NT2/D1 (cell line): ENCODE results near the gene SOCS6.
"Not testable (repeated sequence)": the region's sequence is repeated elsewhere in the genome, so short reads cannot be mapped to it uniquely, and the experiment has no call there.

ENCODE experiments used
- DNase-seq: peaks from one replicate; pipeline ENCODE4 v3.0.0-alpha.2; 2011; ENCODE audit warnings: low read depth, low spot score
- H3K27me3 ChIP-seq: 2 replicates; pipeline ENCODE4 v1.6.0; 2011; ENCODE audit warnings: mild to moderate bottlenecking; ENCODE audit not compliant: insufficient read length, insufficient read depth
- H3K36me3 ChIP-seq: 2 replicates; pipeline ENCODE4 v1.6.1; 2011; ENCODE audit warnings: mild to moderate bottlenecking, low read length, mixed read lengths; ENCODE audit not compliant: insufficient read depth, insufficient read length
- H3K4me1 ChIP-seq: 2 replicates; pipeline ENCODE4 v1.5.1; 2011; ENCODE audit not compliant: insufficient read depth, insufficient read length
- H3K4me3 ChIP-seq: 2 replicates; pipeline ENCODE4 v1.5.1; 2011; ENCODE audit warnings: low read depth; ENCODE audit not compliant: insufficient read length
- H3K9ac ChIP-seq: 2 replicates; pipeline ENCODE4 v1.6.0; 2011; ENCODE audit warnings: low read depth; ENCODE audit not compliant: insufficient read length
- H3K9me3 ChIP-seq: 2 replicates; pipeline ENCODE4 v1.5.1; 2011; ENCODE audit warnings: mild to moderate bottlenecking, low read length; ENCODE audit not compliant: insufficient read depth
- SUZ12 ChIP-seq: IDR thresholded peaks from 2 replicates; pipeline ENCODE4 v1.6.1; 2011; ENCODE audit not compliant: insufficient read length, insufficient read depth; ENCODE audit errors: extremely low read depth
- YY1 ChIP-seq: IDR thresholded peaks from 2 replicates; pipeline ENCODE4 v1.6.1; 2011; ENCODE audit not compliant: insufficient read length, insufficient read depth
- ZNF274 ChIP-seq: IDR thresholded peaks from 2 replicates; pipeline ENCODE4 v1.6.1; 2011; ENCODE audit warnings: mild to moderate bottlenecking, low read depth, low read length

Gene SOCS6

DNA sequence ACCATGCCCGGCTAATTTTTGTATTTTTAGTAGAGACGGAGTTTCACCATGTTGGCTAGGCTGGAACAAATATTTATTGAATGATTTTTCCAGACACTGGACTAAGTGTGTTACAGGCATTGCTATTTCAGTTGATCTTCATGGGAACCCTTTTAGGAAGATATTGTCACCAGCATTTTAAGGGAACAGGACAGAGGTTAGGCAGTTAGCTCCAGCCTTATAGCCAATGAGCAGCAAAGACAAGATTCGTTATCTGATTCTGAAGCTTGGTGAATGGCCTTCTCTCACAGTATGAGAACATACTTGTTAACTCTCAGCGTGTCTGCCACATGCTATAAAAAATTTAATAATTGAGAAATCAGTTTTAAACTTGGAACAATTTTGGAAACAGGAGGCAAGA lies 73.4 kb downstream of the SOCS6 start:
- Histone ChIP-seq H3K9me3 (no peaks in the 10 kb centered on the region), H3K4me3 (no peak overlapping the region), H3K27me3 (no peaks in the 10 kb centered on the region), H3K9ac (no peak overlapping the region), H3K4me1 (peaks cover 4% of the 10 kb centered on the region), H3K36me3 (no peaks in the 10 kb centered on the region)
- no peak for TF ChIP-seq ZNF274
- no peak for TF ChIP-seq YY1
- TF ChIP-seq SUZ12, result no peak
- DNase-seq, result no peak

GRCh38 chr18:70363861-70364260 lies 75.0 kb downstream of the SOCS6 start:
- TF ChIP-seq ZNF274 (no peak), SUZ12 (no peak), YY1 (no peak)
- Histone ChIP-seq H3K9ac (no peak overlapping the region), H3K9me3 (no peaks in the 10 kb centered on the region), H3K4me1 (peaks cover 4% of the 10 kb centered on the region), H3K27me3 (no peaks in the 10 kb centered on the region), H3K4me3 (no peak overlapping the region), H3K36me3 (no peaks in the 10 kb centered on the region)
- no peak for DNase-seq

DNA sequence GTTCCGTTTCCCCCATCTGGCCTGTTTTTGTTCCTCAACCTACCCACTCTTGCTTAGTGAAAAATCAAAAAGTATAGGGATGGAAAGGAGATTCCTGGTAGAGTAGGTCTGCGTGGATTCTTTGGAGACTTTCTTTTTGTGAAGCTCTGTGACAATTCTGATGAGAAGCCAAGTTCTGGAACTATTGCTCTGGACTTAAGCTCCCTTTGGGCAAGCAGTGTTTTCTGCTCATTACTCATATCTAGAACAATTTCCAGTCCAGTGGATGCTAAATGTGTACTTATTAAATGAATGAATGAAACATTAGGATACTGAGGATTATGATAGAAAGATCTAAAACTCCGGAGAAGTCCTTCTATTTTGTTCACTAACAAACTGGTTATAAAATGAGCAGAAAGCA lies 76.5 kb downstream of the SOCS6 start:
- Histone ChIP-seq H3K4me3 (no peak overlapping the region), H3K27me3 (no peaks in the 10 kb centered on the region), H3K9ac (no peak overlapping the region), H3K9me3 (no peaks in the 10 kb centered on the region), H3K36me3 (no peaks in the 10 kb centered on the region), H3K4me1 (peaks cover 4% of the 10 kb centered on the region)
- DNase-seq, result no peak
- TF ChIP-seq SUZ12 (no peak), YY1 (no peak), ZNF274 (no peak)

DNA sequence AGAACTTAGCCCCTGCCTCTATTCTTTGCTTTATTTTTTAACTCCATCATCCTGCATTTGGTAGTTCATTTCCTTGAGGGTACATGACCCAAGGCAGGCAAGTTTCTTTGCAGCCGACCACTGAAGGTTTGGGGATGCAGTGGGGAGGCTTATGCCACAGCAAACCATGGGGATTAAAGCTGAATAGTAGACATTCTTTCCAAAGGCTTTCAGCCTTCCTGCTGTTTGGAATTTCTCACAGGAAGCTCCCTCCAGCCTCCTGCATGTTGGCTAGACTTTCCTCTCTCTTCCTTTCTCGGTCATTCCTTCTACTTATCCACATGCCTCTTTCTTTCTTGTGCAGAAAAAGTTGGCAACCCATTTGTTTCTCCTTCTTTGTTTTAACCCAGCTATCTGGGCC lies 77.3 kb downstream of the SOCS6 start:
- no peak for TF ChIP-seq SUZ12
- TF ChIP-seq YY1, result no peak
- Histone ChIP-seq H3K9me3 (no peaks in the 10 kb centered on the region), H3K9ac (no peak overlapping the region), H3K27me3 (no peaks in the 10 kb centered on the region), H3K4me1 (peaks cover 4% of the 10 kb centered on the region), H3K4me3 (no peak overlapping the region), H3K36me3 (no peaks in the 10 kb centered on the region)
- DNase-seq, result peak; percentile 49

DNA sequence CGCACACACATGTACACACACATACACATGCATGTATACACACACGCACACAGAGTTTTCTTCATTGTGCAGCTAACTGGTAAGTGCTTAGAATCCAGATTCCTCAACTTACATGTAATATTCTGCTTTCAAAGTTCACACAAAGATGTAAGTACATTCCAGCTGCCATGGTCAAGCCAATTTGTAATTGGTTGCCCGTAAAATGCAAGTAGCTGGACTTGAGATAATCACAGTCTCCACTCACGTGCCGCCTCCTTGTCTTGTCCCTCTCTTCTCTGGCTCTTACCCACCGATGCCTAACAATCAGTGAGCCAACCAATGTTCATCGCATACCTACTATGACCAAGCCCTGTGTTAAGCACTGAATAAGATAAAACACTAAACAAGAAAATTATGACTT lies 77.8 kb downstream of the SOCS6 start:
- no peaks in the 10 kb centered on the region for H3K36me3 ChIP-seq
- H3K4me1 ChIP-seq, result peaks cover 4% of the 10 kb centered on the region
- H3K9me3 ChIP-seq, result no peaks in the 10 kb centered on the region
- H3K27me3 ChIP-seq, result no peaks in the 10 kb centered on the region
- no peak overlapping the region for H3K4me3 ChIP-seq
- no peak for DNase-seq
- H3K9ac ChIP-seq, result no peak overlapping the region
- TF ChIP-seq YY1, result no peak
- no peak for TF ChIP-seq SUZ12
- no peak for TF ChIP-seq ZNF274

DNA sequence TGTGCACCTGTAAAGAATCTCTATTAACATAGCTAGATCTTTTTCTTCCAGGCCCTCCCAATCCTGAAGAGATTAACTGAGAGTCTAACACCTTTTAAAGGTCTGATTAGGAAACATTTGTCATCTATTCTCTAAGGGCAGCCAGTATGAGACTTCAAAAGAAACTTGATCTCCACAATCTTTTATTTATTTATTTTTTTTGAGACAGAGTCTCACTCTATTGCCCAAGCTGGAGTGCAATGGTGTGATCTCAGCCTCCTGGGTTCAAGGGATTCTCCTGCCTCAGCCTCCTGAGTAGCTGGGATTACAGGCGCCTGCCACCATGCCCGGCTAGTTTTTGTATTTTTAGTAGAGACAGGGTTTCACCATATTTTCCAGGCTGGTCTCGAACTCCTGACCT lies 78.5 kb downstream of the SOCS6 start:
- not testable (repeated sequence) for H3K4me1 ChIP-seq, H3K27me3 ChIP-seq, DNase-seq, H3K9me3 ChIP-seq, H3K9ac ChIP-seq, H3K4me3 ChIP-seq, H3K36me3 ChIP-seq

DNA sequence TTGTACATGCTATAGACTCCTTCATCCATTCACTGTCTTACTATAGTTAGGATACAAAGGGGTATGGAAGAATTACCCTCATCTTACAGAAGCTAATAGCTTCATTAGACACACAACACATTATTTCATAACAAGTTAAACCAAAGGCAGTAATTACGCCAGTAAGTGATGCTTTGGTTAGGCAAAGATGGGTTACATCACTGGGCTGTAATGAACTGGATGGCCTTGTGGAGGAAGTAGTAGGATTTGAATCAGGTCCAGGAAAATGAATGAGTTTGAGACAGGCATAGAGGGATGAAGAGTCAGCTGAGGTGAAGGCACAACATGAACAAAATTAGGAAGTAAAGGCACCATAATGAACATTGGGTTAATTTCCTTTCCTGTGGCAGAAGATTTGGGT lies 80.1 kb downstream of the SOCS6 start:
- no peak for TF ChIP-seq SUZ12
- TF ChIP-seq ZNF274, result no peak
- TF ChIP-seq YY1, result no peak
- peaks cover 4% of the 10 kb centered on the region for H3K4me1 ChIP-seq
- no peak overlapping the region for H3K9ac ChIP-seq
- DNase-seq, result no peak
- no peaks in the 10 kb centered on the region for H3K9me3 ChIP-seq
- no peaks in the 10 kb centered on the region for H3K27me3 ChIP-seq
- no peak overlapping the region for H3K4me3 ChIP-seq
- no peaks in the 10 kb centered on the region for H3K36me3 ChIP-seq
